A549 (cell line): Measurements from ENCODE around the gene PCID2. TPM values are rescaled to one million over a fixed set of nuclear protein-coding genes. Genes with fewer than 3 reads are reported as not detected.
A peak's percentile ranks its signal among the peaks of the same experiment; 100 is the strongest.

Source experiments
- ATAC-seq, 2 experiments: fragments of 200-7000 bp in 1 of 2; fragments of >200 bp in 1 of 2; cut with Nextera tagmentation in 1 of 2; cut with Tn5 transposase in 1 of 2; 3 replicates each; pipeline versions ENCODE4 v1.8.0 to v1.9.1; 2018 to 2020; ENCODE audit warnings: mild to moderate bottlenecking in 1 of 2, moderate library complexity in 1 of 2
- CTCF ChIA-PET: fragments of 300-600 bp; sonication (Branson Sonifier 250); formaldehyde crosslinking; extraction: SDS; loops from one replicate; lab custom pipeline; 2021; ENCODE audit warnings: antibody characterized with exemption, inconsistent platforms; lab: Yijun Ruan, JAX
- POLR2A ChIA-PET: fragments of 350-600 bp; formaldehyde crosslinking; extraction: SDS; loops from one replicate; lab custom pipeline; 2021; ENCODE audit warnings: antibody characterized with exemption, inconsistent platforms; lab: Yijun Ruan, JAX
- DNase-seq, 2 experiments: peaks; one replicate each; pipeline versions ENCODE4 v3.0.0 to v3.0.0-alpha.2; 2011 to 2016; ENCODE audit warnings: low read depth in 1 of 2, low spot score in 1 of 2
- FAIRE-seq: peaks from 2 replicates; lab custom pipeline; 2011; peaks lifted over from hg19 to GRCh38; lab: Jason Lieb, UNC
- H3K27ac ChIP-seq, 2 experiments: fragments of >200 bp; sonication (Bioruptor Twin); formaldehyde crosslinking; 3 replicates each; pipeline ENCODE4 v1.5.1; 2016 to 2017
- H3K4me1 ChIP-seq: fragments of >200 bp; sonication (Bioruptor Twin); formaldehyde crosslinking; 3 replicates; pipeline ENCODE4 v1.6.1; 2016
- H3K4me2 ChIP-seq: fragments of >200 bp; sonication (Bioruptor Twin); formaldehyde crosslinking; 3 replicates; pipeline ENCODE4 v1.6.1; 2016
- H3K4me3 ChIP-seq: fragments of >200 bp; sonication (Bioruptor Twin); formaldehyde crosslinking; 3 replicates; pipeline ENCODE4 v1.5.1; 2016
- H3K9me3 ChIP-seq: fragments of >200 bp; sonication (Bioruptor Twin); formaldehyde crosslinking; 3 replicates; pipeline ENCODE4 v1.6.1; 2016
- BHLHE40 ChIP-seq: IDR thresholded peaks from 2 replicates; pipeline ENCODE4 v1.6.1; 2012; ENCODE audit warnings: low read depth, low read length, inconsistent platforms
- CEBPB ChIP-seq, 2 experiments: fragments of >200 bp in 1 of 2; sonication (Bioruptor Twin) in 1 of 2; formaldehyde crosslinking in 1 of 2; IDR thresholded peaks; 2 replicates each; pipeline ENCODE4 v1.6.1; 2012 to 2016
- CHD2 ChIP-seq: fragments of 150-350 bp; IDR thresholded peaks from 2 replicates; pipeline ENCODE4 v1.6.1; 2014; ENCODE audit warnings: low read length; ENCODE audit not compliant: partially characterized antibody
- CTCF ChIP-seq: fragments of >200 bp; sonication (Bioruptor Twin); formaldehyde crosslinking; IDR thresholded peaks from 3 replicates; pipeline ENCODE4 v1.5.1; 2016
- EHF ChIP-seq: fragments of 250-450 bp; sonication (Bioruptor Pico); IDR thresholded peaks from 2 replicates; pipeline ENCODE4 v1.5.0; 2020; ENCODE audit warnings: mild to moderate bottlenecking
- EHMT2 ChIP-seq: fragments of 200-600 bp; sonication (generic); IDR thresholded peaks from 2 replicates; pipeline ENCODE4 v1.6.1; 2016; ENCODE audit warnings: antibody characterized with exemption, low read depth, mild to moderate bottlenecking, moderate library complexity
- EP300 ChIP-seq, 2 experiments: fragments of >200 bp; sonication (Bioruptor Twin); formaldehyde crosslinking; IDR thresholded peaks; 2 replicates in 1 of 2; 3 replicates in 1 of 2; pipeline ENCODE4 v1.6.1; 2016 to 2017
- ESRRA ChIP-seq: fragments of 150-350 bp; IDR thresholded peaks from 2 replicates; pipeline ENCODE4 v1.6.1; 2014; ENCODE audit warnings: mild to moderate bottlenecking, low read length, borderline replicate concordance
- FOSB ChIP-seq: fragments of 250-450 bp; sonication (Bioruptor Pico); IDR thresholded peaks from 2 replicates; pipeline ENCODE4 v1.5.0; 2020; ENCODE audit warnings: mild to moderate bottlenecking, moderate library complexity
- FOSL2 ChIP-seq, 2 experiments: fragments of 450-650 bp in 1 of 2; fragments of >200 bp in 1 of 2; sonication (Bioruptor Twin) in 1 of 2; formaldehyde crosslinking; IDR thresholded peaks; 2 replicates each; pipeline versions ENCODE4 v1.5.0 to v1.6.1; 2016 to 2020; ENCODE audit warnings: mild to moderate bottlenecking in 1 of 2, moderate library complexity in 1 of 2
- FOXS1 ChIP-seq: fragments of 250-450 bp; sonication (Bioruptor Pico); IDR thresholded peaks from 2 replicates; pipeline ENCODE4 v1.5.0; 2020; ENCODE audit warnings: mild to moderate bottlenecking, moderate library complexity
- GATA3 ChIP-seq: IDR thresholded peaks from 2 replicates; pipeline ENCODE4 v1.6.1; 2012; ENCODE audit warnings: borderline replicate concordance
- HEYL ChIP-seq: fragments of 250-450 bp; sonication (Bioruptor Pico); IDR thresholded peaks from 2 replicates; pipeline ENCODE4 v1.8.0; 2021; ENCODE audit warnings: mild to moderate bottlenecking, moderate library complexity
- JUN ChIP-seq, 2 experiments: fragments of >200 bp; sonication (Bioruptor Twin); formaldehyde crosslinking; IDR thresholded peaks; 2 replicates in 1 of 2; 3 replicates in 1 of 2; pipeline ENCODE4 v1.6.1; 2016 to 2017
- KDM1A ChIP-seq: fragments of 200-600 bp; sonication (generic); IDR thresholded peaks from 2 replicates; pipeline ENCODE4 v1.6.1; 2016; ENCODE audit warnings: low read depth, mild to moderate bottlenecking
- KDM5A ChIP-seq: fragments of 200-600 bp; sonication (generic); IDR thresholded peaks from 2 replicates; pipeline ENCODE4 v1.6.1; 2016; ENCODE audit warnings: antibody characterized with exemption, mild to moderate bottlenecking
- MAZ ChIP-seq: fragments of 150-350 bp; IDR thresholded peaks from 2 replicates; pipeline ENCODE4 v1.6.1; 2014; ENCODE audit warnings: antibody characterized with exemption, low read depth, low read length, borderline replicate concordance
- NPAS2 ChIP-seq: fragments of 250-450 bp; sonication (Bioruptor Pico); IDR thresholded peaks from 2 replicates; pipeline ENCODE4 v1.8.0; 2022; ENCODE audit warnings: mild to moderate bottlenecking, moderate library complexity, borderline replicate concordance
- PHF8 ChIP-seq: fragments of 200-600 bp; sonication (generic); IDR thresholded peaks from 2 replicates; pipeline ENCODE4 v1.6.1; 2016; ENCODE audit warnings: low read depth, mild to moderate bottlenecking, antibody characterized with exemption, moderate library complexity, borderline replicate concordance
- POLR2A ChIP-seq: IDR thresholded peaks from 2 replicates; pipeline ENCODE4 v1.6.1; 2012; ENCODE audit warnings: mild to moderate bottlenecking, low read length
- POLR2AphosphoS2 ChIP-seq: conservative IDR thresholded peaks from 2 replicates; pipeline ENCODE4 v1.6.1; 2012; ENCODE audit warnings: low read length, improper control_type of control experiment, inconsistent platforms
- RARB ChIP-seq: fragments of 250-450 bp; sonication (Bioruptor Pico); IDR thresholded peaks from 2 replicates; pipeline ENCODE4 v1.8.0; 2021; ENCODE audit warnings: mild to moderate bottlenecking, moderate library complexity
- RCOR1 ChIP-seq: fragments of 150-350 bp; IDR thresholded peaks from 2 replicates; pipeline ENCODE4 v1.6.1; 2014; ENCODE audit warnings: antibody characterized with exemption, low read length, low read depth
- RNF2 ChIP-seq: fragments of 200-600 bp; sonication (generic); IDR thresholded peaks from 2 replicates; pipeline ENCODE4 v1.6.1; 2016; ENCODE audit warnings: low read depth, mild to moderate bottlenecking, antibody characterized with exemption, moderate library complexity, borderline replicate concordance
- SMC3 ChIP-seq: fragments of >200 bp; sonication (Bioruptor Twin); formaldehyde crosslinking; IDR thresholded peaks from 3 replicates; pipeline ENCODE4 v1.6.1; 2018; ENCODE audit warnings: inconsistent platforms
- TP53 ChIP-seq: fragments of 250-450 bp; sonication (Bioruptor Pico); IDR thresholded peaks from 2 replicates; pipeline ENCODE4 v1.5.0; 2021; ENCODE audit warnings: mild to moderate bottlenecking, moderate library complexity
- ZFP36 ChIP-seq: fragments of 450-650 bp; IDR thresholded peaks from 2 replicates; pipeline ENCODE4 v1.6.1; 2014; ENCODE audit warnings: borderline replicate concordance; ENCODE audit not compliant: partially characterized antibody
- WGBS: methylation state at CpG from one replicate; pipeline ENCODE4 v1.1.6; 2017; ENCODE audit errors: missing lambda C conversion rate; 5-methylcytosine and 5-hydroxymethylcytosine counted together
- polyA plus RNA-seq, 4 experiments: library from polyadenylated mRNA; depleted of rRNA in 3 of 4; stranded (reverse); fragments of >200 nt; fragmentation: RNase III in 1 of 4; extraction: RNeasy Plus Mini Kit Qiagen cat#74134 plus additional on column Dnase treatment in 1 of 4; gene quantifications; 2 replicates in 3 of 4; 3 replicates in 1 of 4; pipeline ENCODE4 v1.2.3, GENCODE V29; 2011 to 2017
- TF ChIP-seq, protein P1 (sequence below): fragments of 250-450 bp; sonication (Bioruptor Pico); IDR thresholded peaks from 2 replicates; pipeline ENCODE4 v1.5.0; 2020; ENCODE audit warnings: low read depth, mild to moderate bottlenecking, moderate library complexity
- TF ChIP-seq, protein P2 (sequence below): fragments of 200-600 bp; sonication (generic); IDR thresholded peaks from 2 replicates; pipeline ENCODE4 v1.6.1; 2016; ENCODE audit warnings: antibody characterized with exemption, mild to moderate bottlenecking, moderate library complexity
- TF ChIP-seq, protein P3 (sequence below): fragments of >200 bp; sonication (Bioruptor Twin); formaldehyde crosslinking; IDR thresholded peaks from 3 replicates; pipeline ENCODE4 v1.6.1; 2016

PCID2 gene
- polyA plus RNA-seq, 2 of the 4 experiments (the other 2 are of a cell fraction): 37.7 to 68.7 TPM

GRCh38 chr13:113153810-113154748 is 54.4 kb downstream of the PCID2 start (continued):
- TF ChIP-seq CTCF (no peak), CHD2 (no peak), POLR2A (peak; percentile 67), KDM5A (no peak), PHF8 (peak; percentile 42; the same call in 1 of the 2 replicates), JUN (IDR thresholded peaks at IDR 0.05) (no peak; a peak in 1 of 5 replicates), FOSB (CRISPR knock-in tag) (no peak), FOSL2 (IDR thresholded peaks at IDR 0.05) (no peak), FOSL2 (CRISPR knock-in tag; IDR thresholded peaks at IDR 0.05) (no peak), POLR2AphosphoS2 (no peak), KDM1A (no peak), RARB (no peak), SMC3 (no peak), EHMT2 (no peak), HEYL (CRISPR knock-in tag) (no peak), BHLHE40 (peak; percentile 57; the same call in 1 of the 2 replicates), RNF2 (no peak), CEBPB (IDR thresholded peaks at IDR 0.05) (no peak), RCOR1 (no peak), TP53 (no peak), GATA3 (no peak), MAZ (no peak)
- TF ChIP-seq, protein P1, sequence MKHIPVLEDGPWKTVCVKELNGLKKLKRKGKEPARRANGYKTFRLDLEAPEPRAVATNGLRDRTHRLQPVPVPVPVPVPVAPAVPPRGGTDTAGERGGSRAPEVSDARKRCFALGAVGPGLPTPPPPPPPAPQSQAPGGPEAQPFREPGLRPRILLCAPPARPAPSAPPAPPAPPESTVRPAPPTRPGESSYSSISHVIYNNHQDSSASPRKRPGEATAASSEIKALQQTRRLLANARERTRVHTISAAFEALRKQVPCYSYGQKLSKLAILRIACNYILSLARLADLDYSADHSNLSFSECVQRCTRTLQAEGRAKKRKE (CRISPR knock-in tag): no peak

DNA sequence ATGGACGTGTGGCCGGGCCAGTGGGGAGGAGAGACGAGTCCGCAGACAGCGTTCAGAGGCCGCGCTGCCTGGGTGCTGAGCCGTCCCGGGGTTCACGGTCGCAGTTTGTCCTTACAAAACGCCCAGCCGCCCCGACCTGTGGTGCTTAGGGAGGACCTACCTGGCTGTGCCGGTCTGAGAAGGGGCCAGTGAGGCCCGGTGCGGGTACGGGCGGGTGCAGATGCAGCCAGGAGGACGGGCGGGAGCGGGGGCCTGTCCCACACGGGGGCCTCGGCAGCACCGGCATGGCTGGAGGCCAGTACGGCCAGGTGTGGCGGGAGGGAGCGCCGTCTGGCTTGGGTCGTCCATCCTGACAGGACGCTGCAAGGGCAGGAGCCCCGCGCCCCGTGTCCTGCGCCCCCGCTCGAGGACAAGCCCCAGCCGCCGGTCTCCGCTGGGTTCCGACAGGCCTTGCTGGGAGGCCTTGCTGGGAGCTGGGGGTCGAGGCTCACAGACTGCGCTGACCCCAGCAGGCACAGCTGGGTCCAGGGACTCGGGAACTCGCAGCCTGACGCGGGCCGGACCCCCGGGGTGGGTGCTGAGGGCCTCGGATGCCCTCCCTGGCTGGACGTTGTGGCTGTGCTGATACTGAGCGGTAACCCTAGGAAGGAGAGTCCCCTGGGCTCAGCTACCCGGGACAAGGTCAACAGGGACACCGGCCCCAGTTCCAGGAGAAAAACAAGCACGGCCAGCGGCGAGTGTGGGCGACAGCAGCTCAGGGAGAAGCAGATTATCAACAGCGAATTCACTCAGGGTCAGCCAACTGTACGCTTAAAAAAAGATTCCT is 55.3 kb downstream of the PCID2 start:
- ATAC-seq (peak; percentile 28 to 57; a peak in 4 of 6 replicates), DNase-seq (peak in 1 of 2 experiments; percentile 10), FAIRE-seq (no peak)
- Histone ChIP-seq H3K4me2 (peak overlapping the region; percentile 74), H3K4me1 (peaks cover 7% of the 10 kb centered on the region; the same call in 2 of the 3 replicates), H3K9me3 (no peaks in the 10 kb centered on the region), H3K27ac (peak overlapping the region; percentile 78 to 85), H3K4me3 (peak overlapping the region; percentile 35)
- 74% methylated on average over 24 of the region's 60 CpGs for whole genome bisulfite sequencing
- POLR2A ChIA-PET: interaction anchor here (1.1 kb wide), 1 partner anchor 11 kb away, joined by 3 read pairs; no protein-coding TSS in a partner anchor
- CTCF ChIA-PET: no interaction called here
- no peak for TF ChIP-seq KDM1A
- no peak for TF ChIP-seq EP300 (IDR thresholded peaks at IDR 0.05)
- TF ChIP-seq ZFP36: no peak
- no peak for TF ChIP-seq NPAS2 (CRISPR knock-in tag)
- TF ChIP-seq, protein P2, sequence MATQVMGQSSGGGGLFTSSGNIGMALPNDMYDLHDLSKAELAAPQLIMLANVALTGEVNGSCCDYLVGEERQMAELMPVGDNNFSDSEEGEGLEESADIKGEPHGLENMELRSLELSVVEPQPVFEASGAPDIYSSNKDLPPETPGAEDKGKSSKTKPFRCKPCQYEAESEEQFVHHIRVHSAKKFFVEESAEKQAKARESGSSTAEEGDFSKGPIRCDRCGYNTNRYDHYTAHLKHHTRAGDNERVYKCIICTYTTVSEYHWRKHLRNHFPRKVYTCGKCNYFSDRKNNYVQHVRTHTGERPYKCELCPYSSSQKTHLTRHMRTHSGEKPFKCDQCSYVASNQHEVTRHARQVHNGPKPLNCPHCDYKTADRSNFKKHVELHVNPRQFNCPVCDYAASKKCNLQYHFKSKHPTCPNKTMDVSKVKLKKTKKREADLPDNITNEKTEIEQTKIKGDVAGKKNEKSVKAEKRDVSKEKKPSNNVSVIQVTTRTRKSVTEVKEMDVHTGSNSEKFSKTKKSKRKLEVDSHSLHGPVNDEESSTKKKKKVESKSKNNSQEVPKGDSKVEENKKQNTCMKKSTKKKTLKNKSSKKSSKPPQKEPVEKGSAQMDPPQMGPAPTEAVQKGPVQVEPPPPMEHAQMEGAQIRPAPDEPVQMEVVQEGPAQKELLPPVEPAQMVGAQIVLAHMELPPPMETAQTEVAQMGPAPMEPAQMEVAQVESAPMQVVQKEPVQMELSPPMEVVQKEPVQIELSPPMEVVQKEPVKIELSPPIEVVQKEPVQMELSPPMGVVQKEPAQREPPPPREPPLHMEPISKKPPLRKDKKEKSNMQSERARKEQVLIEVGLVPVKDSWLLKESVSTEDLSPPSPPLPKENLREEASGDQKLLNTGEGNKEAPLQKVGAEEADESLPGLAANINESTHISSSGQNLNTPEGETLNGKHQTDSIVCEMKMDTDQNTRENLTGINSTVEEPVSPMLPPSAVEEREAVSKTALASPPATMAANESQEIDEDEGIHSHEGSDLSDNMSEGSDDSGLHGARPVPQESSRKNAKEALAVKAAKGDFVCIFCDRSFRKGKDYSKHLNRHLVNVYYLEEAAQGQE: no peak
- TF ChIP-seq SMC3: no peak
- TF ChIP-seq, protein P3, sequence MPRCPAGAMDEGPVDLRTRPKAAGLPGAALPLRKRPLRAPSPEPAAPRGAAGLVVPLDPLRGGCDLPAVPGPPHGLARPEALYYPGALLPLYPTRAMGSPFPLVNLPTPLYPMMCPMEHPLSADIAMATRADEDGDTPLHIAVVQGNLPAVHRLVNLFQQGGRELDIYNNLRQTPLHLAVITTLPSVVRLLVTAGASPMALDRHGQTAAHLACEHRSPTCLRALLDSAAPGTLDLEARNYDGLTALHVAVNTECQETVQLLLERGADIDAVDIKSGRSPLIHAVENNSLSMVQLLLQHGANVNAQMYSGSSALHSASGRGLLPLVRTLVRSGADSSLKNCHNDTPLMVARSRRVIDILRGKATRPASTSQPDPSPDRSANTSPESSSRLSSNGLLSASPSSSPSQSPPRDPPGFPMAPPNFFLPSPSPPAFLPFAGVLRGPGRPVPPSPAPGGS: no peak
- TF ChIP-seq BHLHE40: no peak
- TF ChIP-seq FOSL2 (IDR thresholded peaks at IDR 0.05): no peak
- TF ChIP-seq FOSL2 (CRISPR knock-in tag; IDR thresholded peaks at IDR 0.05): no peak
- TF ChIP-seq EHF: no peak
- TF ChIP-seq ESRRA: no peak
- no peak for TF ChIP-seq FOXS1
